GM12878 (cell line): ENCODE measurements around the gene HS3ST3A1.

Experiments
- CREB1 ChIP-seq: IDR thresholded peaks from 2 replicates; pipeline ENCODE4 v1.6.1; 2012; ENCODE audit warnings: low read depth, mild to moderate bottlenecking, inconsistent platforms
- EZH2 ChIP-seq: IDR thresholded peaks from 2 replicates; pipeline ENCODE4 v1.6.1; 2012; ENCODE audit warnings: low read depth, mild to moderate bottlenecking, control low read depth, inconsistent platforms, low read length, borderline replicate concordance; ENCODE audit not compliant: control insufficient read depth
- HDAC6 ChIP-seq: fragments of 200-600 bp; sonication (generic); IDR thresholded peaks from one replicate; pipeline ENCODE4 v1.8.0; 2017; ENCODE audit warnings: antibody characterized with exemption; ENCODE audit not compliant: unreplicated experiment
- NRF1 ChIP-seq: conservative IDR thresholded peaks from 2 replicates; pipeline ENCODE4 v1.6.1; 2011; ENCODE audit warnings: mild to moderate bottlenecking, low read depth, low read length, improper control_type of control experiment
- POLR2AphosphoS5 ChIP-seq: IDR thresholded peaks from 2 replicates; pipeline ENCODE4 v1.6.1; 2011; ENCODE audit warnings: mild to moderate bottlenecking, low read length, inconsistent platforms
- RELA ChIP-seq: fragments of 450-650 bp; IDR thresholded peaks from 2 replicates; pipeline ENCODE4 v1.8.0; 2014; ENCODE audit warnings: borderline replicate concordance; ENCODE audit not compliant: partially characterized antibody
- TAF1 ChIP-seq: IDR thresholded peaks from 2 replicates; pipeline ENCODE4 v1.6.1; 2011; ENCODE audit warnings: mild to moderate bottlenecking, low read depth, low read length, borderline replicate concordance
- TF ChIP-seq, protein P1 (sequence below), 3 experiments: IDR thresholded peaks in 2 of 3; conservative IDR thresholded peaks in 1 of 3; 2 replicates each; pipeline ENCODE4 v1.5.1; 2011; ENCODE audit warnings: low read depth in 3 of 3, low read length in 3 of 3, mild to moderate bottlenecking in 3 of 3, control low read depth in 2 of 3, moderate library complexity in 2 of 3, inconsistent platforms in 1 of 3, mixed read lengths in 1 of 3; ENCODE audit not compliant: control insufficient read depth in 2 of 3, insufficient read depth in 1 of 3; ENCODE audit errors: extremely low read depth in 1 of 3
- TF ChIP-seq, protein P2 (sequence below): IDR thresholded peaks from 2 replicates; pipeline ENCODE4 v1.6.1; 2011; ENCODE audit warnings: low read depth, low read length, improper control_type of control experiment, borderline replicate concordance
- TF ChIP-seq, protein P3 (sequence below): fragments of 450-650 bp; formaldehyde crosslinking; IDR thresholded peaks from 2 replicates; pipeline ENCODE4 v1.4.0; 2020; ENCODE audit warnings: mild to moderate bottlenecking, moderate library complexity

DNA sequence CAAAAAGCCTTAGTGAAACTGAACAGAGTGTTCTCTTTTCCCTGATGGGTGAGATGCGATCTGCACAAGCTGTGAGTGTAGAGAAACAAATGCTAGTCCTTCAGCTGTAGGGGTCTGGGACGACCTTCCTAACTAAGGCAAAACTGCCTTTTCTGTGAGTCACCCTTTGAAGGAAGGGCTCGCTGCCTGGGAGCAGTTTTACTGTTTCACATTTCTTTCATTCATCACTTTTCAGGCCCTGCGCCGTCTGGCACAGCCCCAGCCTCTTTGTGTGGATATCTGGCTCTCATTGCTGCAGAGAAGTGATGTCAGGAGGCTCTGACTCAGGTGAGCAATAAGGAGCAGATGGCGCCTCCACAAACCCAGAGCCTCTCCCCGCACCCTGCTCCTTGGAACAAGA, 57.4 kb downstream of the HS3ST3A1 start:
- TF ChIP-seq RELA (no peak), NRF1 (no peak), CREB1 (no peak), HDAC6 (no peak), POLR2AphosphoS5 (no peak), EZH2 (no peak), TAF1 (no peak)
- TF ChIP-seq, protein P1, sequence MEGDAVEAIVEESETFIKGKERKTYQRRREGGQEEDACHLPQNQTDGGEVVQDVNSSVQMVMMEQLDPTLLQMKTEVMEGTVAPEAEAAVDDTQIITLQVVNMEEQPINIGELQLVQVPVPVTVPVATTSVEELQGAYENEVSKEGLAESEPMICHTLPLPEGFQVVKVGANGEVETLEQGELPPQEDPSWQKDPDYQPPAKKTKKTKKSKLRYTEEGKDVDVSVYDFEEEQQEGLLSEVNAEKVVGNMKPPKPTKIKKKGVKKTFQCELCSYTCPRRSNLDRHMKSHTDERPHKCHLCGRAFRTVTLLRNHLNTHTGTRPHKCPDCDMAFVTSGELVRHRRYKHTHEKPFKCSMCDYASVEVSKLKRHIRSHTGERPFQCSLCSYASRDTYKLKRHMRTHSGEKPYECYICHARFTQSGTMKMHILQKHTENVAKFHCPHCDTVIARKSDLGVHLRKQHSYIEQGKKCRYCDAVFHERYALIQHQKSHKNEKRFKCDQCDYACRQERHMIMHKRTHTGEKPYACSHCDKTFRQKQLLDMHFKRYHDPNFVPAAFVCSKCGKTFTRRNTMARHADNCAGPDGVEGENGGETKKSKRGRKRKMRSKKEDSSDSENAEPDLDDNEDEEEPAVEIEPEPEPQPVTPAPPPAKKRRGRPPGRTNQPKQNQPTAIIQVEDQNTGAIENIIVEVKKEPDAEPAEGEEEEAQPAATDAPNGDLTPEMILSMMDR (IDR thresholded peaks at IDR 0.05 in 2 of 3, conservative IDR thresholded peaks at IDR 0.05 in 1 of 3; ENCODE audit: control insufficient read depth in 2 of 3, extremely low read depth in 1 of 3, insufficient read depth in 1 of 3, low read depth in 3 of 3, low read length in 3 of 3): no peak
- TF ChIP-seq, protein P2, sequence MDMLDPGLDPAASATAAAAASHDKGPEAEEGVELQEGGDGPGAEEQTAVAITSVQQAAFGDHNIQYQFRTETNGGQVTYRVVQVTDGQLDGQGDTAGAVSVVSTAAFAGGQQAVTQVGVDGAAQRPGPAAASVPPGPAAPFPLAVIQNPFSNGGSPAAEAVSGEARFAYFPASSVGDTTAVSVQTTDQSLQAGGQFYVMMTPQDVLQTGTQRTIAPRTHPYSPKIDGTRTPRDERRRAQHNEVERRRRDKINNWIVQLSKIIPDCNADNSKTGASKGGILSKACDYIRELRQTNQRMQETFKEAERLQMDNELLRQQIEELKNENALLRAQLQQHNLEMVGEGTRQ: no peak
- TF ChIP-seq, protein P3, sequence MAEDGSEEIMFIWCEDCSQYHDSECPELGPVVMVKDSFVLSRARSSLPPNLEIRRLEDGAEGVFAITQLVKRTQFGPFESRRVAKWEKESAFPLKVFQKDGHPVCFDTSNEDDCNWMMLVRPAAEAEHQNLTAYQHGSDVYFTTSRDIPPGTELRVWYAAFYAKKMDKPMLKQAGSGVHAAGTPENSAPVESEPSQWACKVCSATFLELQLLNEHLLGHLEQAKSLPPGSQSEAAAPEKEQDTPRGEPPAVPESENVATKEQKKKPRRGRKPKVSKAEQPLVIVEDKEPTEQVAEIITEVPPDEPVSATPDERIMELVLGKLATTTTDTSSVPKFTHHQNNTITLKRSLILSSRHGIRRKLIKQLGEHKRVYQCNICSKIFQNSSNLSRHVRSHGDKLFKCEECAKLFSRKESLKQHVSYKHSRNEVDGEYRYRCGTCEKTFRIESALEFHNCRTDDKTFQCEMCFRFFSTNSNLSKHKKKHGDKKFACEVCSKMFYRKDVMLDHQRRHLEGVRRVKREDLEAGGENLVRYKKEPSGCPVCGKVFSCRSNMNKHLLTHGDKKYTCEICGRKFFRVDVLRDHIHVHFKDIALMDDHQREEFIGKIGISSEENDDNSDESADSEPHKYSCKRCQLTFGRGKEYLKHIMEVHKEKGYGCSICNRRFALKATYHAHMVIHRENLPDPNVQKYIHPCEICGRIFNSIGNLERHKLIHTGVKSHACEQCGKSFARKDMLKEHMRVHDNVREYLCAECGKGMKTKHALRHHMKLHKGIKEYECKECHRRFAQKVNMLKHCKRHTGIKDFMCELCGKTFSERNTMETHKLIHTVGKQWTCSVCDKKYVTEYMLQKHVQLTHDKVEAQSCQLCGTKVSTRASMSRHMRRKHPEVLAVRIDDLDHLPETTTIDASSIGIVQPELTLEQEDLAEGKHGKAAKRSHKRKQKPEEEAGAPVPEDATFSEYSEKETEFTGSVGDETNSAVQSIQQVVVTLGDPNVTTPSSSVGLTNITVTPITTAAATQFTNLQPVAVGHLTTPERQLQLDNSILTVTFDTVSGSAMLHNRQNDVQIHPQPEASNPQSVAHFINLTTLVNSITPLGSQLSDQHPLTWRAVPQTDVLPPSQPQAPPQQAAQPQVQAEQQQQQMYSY (CRISPR knock-in tag): no peak
